IMR-90 (cell line): ENCODE measurements around the gene COL4A1.

Experiments
- CEBPB ChIP-seq: IDR thresholded peaks from 2 replicates; pipeline ENCODE4 v1.6.1; 2012; ENCODE audit warnings: low read depth, low read length, improper control_type of control experiment
- CHD1 ChIP-seq: IDR thresholded peaks from 2 replicates; pipeline ENCODE4 v1.6.1; 2012; ENCODE audit warnings: low read depth, low read length, improper control_type of control experiment
- FOS ChIP-seq: fragments of 150-350 bp; IDR thresholded peaks from 2 replicates; pipeline ENCODE4 v1.6.1; 2016; ENCODE audit warnings: low read depth, low read length
- MAFK ChIP-seq: IDR thresholded peaks from 2 replicates; pipeline ENCODE4 v1.6.1; 2012; ENCODE audit warnings: low read depth, low read length, improper control_type of control experiment
- MAZ ChIP-seq: IDR thresholded peaks from 2 replicates; pipeline ENCODE4 v1.6.1; 2012; ENCODE audit warnings: low read depth, mild to moderate bottlenecking, low read length, improper control_type of control experiment, moderate library complexity, borderline replicate concordance
- MXI1 ChIP-seq: IDR thresholded peaks from 2 replicates; pipeline ENCODE4 v1.6.1; 2012; ENCODE audit warnings: low read depth, mild to moderate bottlenecking, low read length, moderate library complexity, borderline replicate concordance
- NFE2L2 ChIP-seq: fragments of 150-350 bp; IDR thresholded peaks from 2 replicates; pipeline ENCODE4 v1.6.1; 2016; ENCODE audit warnings: low read depth, mild to moderate bottlenecking, low read length
- POLR2A ChIP-seq: IDR thresholded peaks from 2 replicates; pipeline ENCODE4 v1.6.1; 2012; ENCODE audit warnings: mild to moderate bottlenecking, low read depth, low read length
- RAD21 ChIP-seq: IDR thresholded peaks from 2 replicates; pipeline ENCODE4 v1.6.1; 2012; ENCODE audit warnings: low read length, improper control_type of control experiment
- RCOR1 ChIP-seq: IDR thresholded peaks from 2 replicates; pipeline ENCODE4 v1.6.1; 2012; ENCODE audit warnings: mild to moderate bottlenecking, low read length, improper control_type of control experiment; ENCODE audit not compliant: insufficient replicate concordance
- SMC3 ChIP-seq: fragments of 150-350 bp; IDR thresholded peaks from 2 replicates; pipeline ENCODE4 v1.6.1; 2016; ENCODE audit warnings: low read depth, mild to moderate bottlenecking, antibody characterized with exemption, low read length, moderate library complexity
- TF ChIP-seq, protein P1 (sequence below): conservative IDR thresholded peaks from 2 replicates; pipeline ENCODE4 v1.5.1; 2012; ENCODE audit warnings: mild to moderate bottlenecking, low read depth, low read length, improper control_type of control experiment
- TF ChIP-seq, protein P2 (sequence below): fragments of 150-350 bp; IDR thresholded peaks from 2 replicates; pipeline ENCODE4 v1.6.1; 2017; ENCODE audit warnings: mild to moderate bottlenecking, antibody characterized with exemption, low read length, low read depth
- TF ChIP-seq, protein P3 (sequence below): fragments of 150-350 bp; IDR thresholded peaks from 2 replicates; pipeline ENCODE4 v1.6.1; 2016; ENCODE audit warnings: low read depth, mild to moderate bottlenecking, low read length, moderate library complexity, borderline replicate concordance

DNA sequence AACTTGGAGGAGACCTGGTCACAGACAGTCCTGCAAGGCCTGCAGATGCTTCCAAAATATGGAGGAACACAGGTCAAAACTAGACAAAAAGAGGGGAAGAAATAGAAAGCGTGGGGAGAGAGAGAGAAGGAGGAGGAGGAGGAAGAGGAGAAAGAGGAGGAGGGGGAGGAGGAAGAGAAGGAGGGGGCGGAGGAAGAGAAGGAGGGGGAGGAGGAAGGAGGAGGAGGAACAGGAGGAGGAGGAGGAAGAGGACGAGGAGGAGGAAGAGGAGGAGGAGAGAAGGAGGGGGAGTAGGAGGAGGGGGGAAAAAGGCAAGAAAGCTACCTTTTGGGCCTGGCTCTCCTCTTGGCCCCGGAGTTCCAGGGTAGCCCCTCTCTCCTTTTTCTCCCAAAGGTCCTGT is 105.8 kb downstream of the COL4A1 start:
- TF ChIP-seq, protein P1, sequence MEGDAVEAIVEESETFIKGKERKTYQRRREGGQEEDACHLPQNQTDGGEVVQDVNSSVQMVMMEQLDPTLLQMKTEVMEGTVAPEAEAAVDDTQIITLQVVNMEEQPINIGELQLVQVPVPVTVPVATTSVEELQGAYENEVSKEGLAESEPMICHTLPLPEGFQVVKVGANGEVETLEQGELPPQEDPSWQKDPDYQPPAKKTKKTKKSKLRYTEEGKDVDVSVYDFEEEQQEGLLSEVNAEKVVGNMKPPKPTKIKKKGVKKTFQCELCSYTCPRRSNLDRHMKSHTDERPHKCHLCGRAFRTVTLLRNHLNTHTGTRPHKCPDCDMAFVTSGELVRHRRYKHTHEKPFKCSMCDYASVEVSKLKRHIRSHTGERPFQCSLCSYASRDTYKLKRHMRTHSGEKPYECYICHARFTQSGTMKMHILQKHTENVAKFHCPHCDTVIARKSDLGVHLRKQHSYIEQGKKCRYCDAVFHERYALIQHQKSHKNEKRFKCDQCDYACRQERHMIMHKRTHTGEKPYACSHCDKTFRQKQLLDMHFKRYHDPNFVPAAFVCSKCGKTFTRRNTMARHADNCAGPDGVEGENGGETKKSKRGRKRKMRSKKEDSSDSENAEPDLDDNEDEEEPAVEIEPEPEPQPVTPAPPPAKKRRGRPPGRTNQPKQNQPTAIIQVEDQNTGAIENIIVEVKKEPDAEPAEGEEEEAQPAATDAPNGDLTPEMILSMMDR, result no peak
- TF ChIP-seq SMC3 (no peak), FOS (no peak), MAZ (no peak), CEBPB (no peak), POLR2A (no peak), RCOR1 (no peak), RAD21 (no peak), NFE2L2 (no peak), CHD1 (no peak), MAFK (no peak), MXI1 (no peak)
- TF ChIP-seq, protein P2, sequence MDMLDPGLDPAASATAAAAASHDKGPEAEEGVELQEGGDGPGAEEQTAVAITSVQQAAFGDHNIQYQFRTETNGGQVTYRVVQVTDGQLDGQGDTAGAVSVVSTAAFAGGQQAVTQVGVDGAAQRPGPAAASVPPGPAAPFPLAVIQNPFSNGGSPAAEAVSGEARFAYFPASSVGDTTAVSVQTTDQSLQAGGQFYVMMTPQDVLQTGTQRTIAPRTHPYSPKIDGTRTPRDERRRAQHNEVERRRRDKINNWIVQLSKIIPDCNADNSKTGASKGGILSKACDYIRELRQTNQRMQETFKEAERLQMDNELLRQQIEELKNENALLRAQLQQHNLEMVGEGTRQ, result no peak
- TF ChIP-seq, protein P3, sequence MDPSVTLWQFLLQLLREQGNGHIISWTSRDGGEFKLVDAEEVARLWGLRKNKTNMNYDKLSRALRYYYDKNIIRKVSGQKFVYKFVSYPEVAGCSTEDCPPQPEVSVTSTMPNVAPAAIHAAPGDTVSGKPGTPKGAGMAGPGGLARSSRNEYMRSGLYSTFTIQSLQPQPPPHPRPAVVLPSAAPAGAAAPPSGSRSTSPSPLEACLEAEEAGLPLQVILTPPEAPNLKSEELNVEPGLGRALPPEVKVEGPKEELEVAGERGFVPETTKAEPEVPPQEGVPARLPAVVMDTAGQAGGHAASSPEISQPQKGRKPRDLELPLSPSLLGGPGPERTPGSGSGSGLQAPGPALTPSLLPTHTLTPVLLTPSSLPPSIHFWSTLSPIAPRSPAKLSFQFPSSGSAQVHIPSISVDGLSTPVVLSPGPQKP, result no peak
